HG02588 (cell line): ENCODE measurements around the gene RAMACL.
A peak's percentile ranks its signal among the peaks of the same experiment; 100 is the strongest.
"Not testable (repeated sequence)": the region's sequence is repeated elsewhere in the genome, so short reads cannot be mapped to it uniquely, and the experiment has no call there.

Source experiments
- ATAC-seq: cut with Tn5 transposase; IDR thresholded peaks from one replicate; pipeline ENCODE4 v1.9.1; 2021; ENCODE audit warnings: mild to moderate bottlenecking, moderate library complexity; ENCODE audit not compliant: unreplicated experiment

Gene RAMACL

GRCh38 chr6:166558156-166559005 lies 28.1 kb downstream of the RAMACL start:
- no peak for ATAC-seq

GRCh38 chr6:166556863-166557322 lies 29.6 kb downstream of the RAMACL start:
- no peak for ATAC-seq

- ATAC-seq: no peak
Measured at GRCh38 chr6:166556336-166556735, 30.1 kb downstream of the RAMACL start.

GRCh38 chr6:166555086-166555485 lies 31.4 kb downstream of the RAMACL start:
- ATAC-seq: no peak

GRCh38 chr6:166554316-166554715 lies 32.2 kb downstream of the RAMACL start:
- ATAC-seq: no peak

- ATAC-seq: no peak
Measured at GRCh38 chr6:166553563-166554271, 32.8 kb downstream of the RAMACL start.

- no peak for ATAC-seq
Measured at GRCh38 chr6:166552600-166552999, 33.9 kb downstream of the RAMACL start.

GRCh38 chr6:166551754-166552495 lies 34.6 kb downstream of the RAMACL start:
- no peak for ATAC-seq

GRCh38 chr6:166546653-166547052 lies 39.8 kb downstream of the RAMACL start:
- ATAC-seq: no peak

- no peak for ATAC-seq
Measured at GRCh38 chr6:166545156-166546034, 41.1 kb downstream of the RAMACL start.

- ATAC-seq: no peak
Measured at GRCh38 chr6:166544296-166544605, 42.2 kb downstream of the RAMACL start.

GRCh38 chr6:166543603-166544295 lies 42.7 kb downstream of the RAMACL start:
- no peak for ATAC-seq

- no peak for ATAC-seq
Measured at GRCh38 chr6:166542580-166542912, 43.9 kb downstream of the RAMACL start.

GRCh38 chr6:166541876-166542579 lies 44.5 kb downstream of the RAMACL start:
- ATAC-seq: no peak

GRCh38 chr6:166541366-166541765 lies 45.1 kb downstream of the RAMACL start:
- ATAC-seq: peak; percentile 29

GRCh38 chr6:166540631-166541331 lies 45.7 kb downstream of the RAMACL start:
- ATAC-seq: peak; percentile 97

- ATAC-seq: no peak
Measured at GRCh38 chr6:166539543-166539942, 46.9 kb downstream of the RAMACL start.

GRCh38 chr6:166539011-166539385 lies 47.5 kb downstream of the RAMACL start:
- not testable (repeated sequence) for ATAC-seq
